GM13976 (cell line): ENCODE results near the gene ZAP70.
A peak's percentile ranks its signal among the peaks of the same experiment; 100 is the strongest.

Experiments
- DNase-seq: peaks from one replicate; pipeline ENCODE4 v3.0.0; 2012; ENCODE audit warnings: low spot score
- in situ Hi-C: fragments of 300-500 bp; cut with MboI; formaldehyde crosslinking; loops from one replicate; pipeline ENCODE4 v1.12.0; 2022; ENCODE audit warnings: low sequenced_read_pairs, mixed read lengths, inconsistent platforms; ENCODE audit not compliant: unreplicated experiment
- TF ChIP-seq, protein P1 (sequence below): IDR thresholded peaks from 2 replicates; pipeline ENCODE4 v1.5.1; 2012; ENCODE audit warnings: borderline replicate concordance, mild to moderate bottlenecking; ENCODE audit not compliant: insufficient read depth; ENCODE audit errors: extremely low read depth, missing control alignments, control extremely low read depth

The ZAP70 gene

DNA sequence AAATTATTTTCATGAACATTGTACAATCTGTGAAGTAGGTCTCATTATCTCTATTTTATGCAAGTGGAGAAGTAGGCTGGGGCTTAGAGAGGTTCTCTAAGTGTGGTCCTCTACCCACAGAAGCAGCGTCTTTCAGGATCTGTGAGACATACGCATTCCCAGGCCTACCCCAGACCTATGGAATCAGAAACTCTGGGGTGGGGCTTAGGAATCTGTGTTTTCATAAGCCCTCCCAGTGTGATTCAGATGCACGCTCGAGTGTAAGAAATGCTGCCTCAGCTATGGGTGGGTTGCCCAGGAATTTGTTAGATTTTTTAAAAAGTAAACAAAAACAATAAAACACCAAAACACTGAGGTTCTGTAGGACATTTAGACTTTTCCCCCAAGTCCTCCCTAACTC is 14.8 kb upstream of the ZAP70 start:
- TF ChIP-seq, protein P1, sequence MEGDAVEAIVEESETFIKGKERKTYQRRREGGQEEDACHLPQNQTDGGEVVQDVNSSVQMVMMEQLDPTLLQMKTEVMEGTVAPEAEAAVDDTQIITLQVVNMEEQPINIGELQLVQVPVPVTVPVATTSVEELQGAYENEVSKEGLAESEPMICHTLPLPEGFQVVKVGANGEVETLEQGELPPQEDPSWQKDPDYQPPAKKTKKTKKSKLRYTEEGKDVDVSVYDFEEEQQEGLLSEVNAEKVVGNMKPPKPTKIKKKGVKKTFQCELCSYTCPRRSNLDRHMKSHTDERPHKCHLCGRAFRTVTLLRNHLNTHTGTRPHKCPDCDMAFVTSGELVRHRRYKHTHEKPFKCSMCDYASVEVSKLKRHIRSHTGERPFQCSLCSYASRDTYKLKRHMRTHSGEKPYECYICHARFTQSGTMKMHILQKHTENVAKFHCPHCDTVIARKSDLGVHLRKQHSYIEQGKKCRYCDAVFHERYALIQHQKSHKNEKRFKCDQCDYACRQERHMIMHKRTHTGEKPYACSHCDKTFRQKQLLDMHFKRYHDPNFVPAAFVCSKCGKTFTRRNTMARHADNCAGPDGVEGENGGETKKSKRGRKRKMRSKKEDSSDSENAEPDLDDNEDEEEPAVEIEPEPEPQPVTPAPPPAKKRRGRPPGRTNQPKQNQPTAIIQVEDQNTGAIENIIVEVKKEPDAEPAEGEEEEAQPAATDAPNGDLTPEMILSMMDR: no peak
- in situ Hi-C loops: loop anchor here (25.0 kb wide), 1 partner anchor 1636 kb away; no protein-coding TSS in a partner anchor
- DNase-seq: no peak

DNA sequence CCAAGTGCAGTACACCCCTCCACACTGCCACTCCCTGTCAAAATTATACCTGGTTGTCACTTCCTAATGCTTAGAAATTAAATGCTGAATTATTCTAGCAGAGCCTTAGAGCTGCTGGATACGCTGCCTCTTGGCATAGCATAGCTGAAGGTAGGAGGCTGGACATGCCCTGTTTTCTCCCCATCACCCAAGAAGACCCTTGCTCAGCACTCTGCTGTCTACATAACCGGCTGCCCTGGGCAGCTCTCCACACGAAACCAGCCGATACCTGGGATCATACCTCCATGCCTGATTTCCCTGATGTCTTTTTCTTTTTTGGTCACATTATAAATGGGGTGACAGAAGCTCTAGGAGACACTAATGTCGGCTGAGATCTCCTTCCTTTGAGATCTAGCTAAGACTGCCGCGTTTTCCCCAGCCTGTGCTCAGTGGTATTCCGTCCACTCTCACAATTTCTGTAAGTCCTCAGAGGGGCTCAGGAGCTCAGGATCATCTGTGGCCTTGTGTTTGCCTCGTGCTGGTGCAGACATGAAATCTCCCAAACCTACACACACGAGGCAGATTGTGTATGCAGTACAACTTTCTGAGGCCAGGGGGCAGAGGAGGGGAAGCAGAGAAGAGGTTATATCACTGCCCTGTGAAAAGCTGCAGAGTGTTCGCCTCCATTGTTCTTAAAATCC is 13.5 kb upstream of the ZAP70 start:
- peak; percentile 71 for DNase-seq
- in situ Hi-C loops: loop anchor here (10.0 to 25.0 kb wide), 2 partner anchors 685 to 1638 kb away; no protein-coding TSS in a partner anchor
- TF ChIP-seq, protein P1: peak; percentile 63

DNA sequence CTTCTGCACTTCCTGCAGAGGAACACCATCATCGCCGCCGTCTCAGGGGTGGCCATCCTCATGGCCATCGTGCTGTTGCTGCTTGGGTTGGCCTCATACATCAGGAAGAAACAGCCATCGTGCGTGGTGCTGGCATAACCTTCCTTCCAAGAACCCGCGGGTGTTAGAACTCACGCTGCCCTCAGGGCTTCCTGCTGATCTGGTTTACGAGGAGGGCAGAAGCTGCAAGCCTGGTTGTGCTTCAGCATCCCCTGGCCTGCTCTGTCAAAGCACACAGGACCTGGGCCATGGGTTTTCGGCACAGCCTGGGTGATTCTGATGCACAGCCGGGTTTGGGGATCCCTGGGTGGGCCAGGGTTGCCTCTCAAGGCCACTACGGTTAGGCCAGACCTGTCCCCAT is 12.2 kb upstream of the ZAP70 start:
- no peak for DNase-seq
- TF ChIP-seq, protein P1: no peak
- in situ Hi-C loops: loop anchor here (10.0 kb wide), 1 partner anchor 684 kb away; no protein-coding TSS in a partner anchor

DNA sequence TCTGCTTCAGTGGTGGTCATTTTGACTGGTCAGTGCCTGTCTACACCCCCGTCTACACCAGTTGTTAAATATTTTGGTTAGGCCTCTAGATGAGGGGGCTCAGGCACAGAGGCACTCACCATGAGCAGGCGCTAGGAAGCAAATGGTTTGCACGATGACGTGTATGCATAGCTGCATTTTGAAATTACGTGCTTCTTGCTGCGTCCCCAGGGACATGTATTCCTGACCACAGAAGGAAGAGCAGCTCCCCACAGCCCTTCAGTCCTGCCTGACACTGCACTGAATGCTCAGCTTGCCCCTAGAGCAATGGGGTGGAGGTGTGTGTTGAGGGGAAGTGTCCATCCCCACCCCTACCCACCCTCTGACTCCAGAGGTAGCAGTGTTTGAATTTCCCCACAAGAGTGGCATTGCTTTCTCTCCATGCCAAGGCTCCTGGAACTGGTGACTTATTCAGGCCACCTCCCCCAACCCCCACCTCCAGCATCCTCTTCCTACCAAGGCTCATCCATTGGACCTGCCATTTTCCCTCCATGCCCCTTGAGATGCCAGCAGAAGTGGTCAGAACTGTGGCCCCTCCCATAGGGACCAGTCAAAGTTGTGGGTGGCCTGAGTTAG is 11.4 kb upstream of the ZAP70 start:
- TF ChIP-seq, protein P1: no peak
- in situ Hi-C loops: loop anchor here (10.0 kb wide), 1 partner anchor 683 kb away; no protein-coding TSS in a partner anchor
- DNase-seq: no peak

DNA sequence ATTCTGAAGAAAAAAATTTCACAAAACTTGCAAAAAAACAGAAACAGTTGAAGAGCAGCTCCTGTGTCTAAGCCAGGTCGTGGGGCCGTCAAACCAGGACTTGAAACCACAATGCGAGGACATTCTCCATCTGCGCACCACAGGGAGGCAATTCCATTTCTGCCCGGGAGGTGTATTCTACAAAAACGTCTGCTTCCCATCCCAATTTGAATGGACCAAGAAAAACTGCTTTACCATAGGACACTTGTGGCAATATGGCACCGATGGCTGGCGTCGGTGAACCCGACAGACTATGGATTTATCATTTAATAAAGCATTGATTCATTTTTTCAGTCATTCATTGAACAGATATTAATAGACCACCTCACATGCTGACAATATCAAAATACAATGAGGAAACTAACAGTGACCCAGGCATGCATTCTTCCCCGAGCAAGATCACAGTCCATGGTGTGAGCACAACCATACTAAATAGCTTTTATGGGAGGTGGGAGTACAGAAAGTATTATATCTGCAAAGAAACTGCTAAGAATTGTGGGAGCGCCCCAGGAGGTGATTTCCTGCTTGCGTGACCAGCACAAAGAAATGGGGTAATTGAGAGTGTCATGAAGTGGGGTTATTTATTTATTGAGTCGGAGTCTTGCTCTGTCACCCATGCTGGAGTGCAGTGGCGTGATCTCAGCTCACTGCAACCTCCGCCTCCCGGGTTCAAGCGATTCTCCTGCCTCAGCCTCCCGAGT is 10.5 kb upstream of the ZAP70 start:
- no peak for DNase-seq
- in situ Hi-C loops: loop anchor here (10.0 kb wide), 1 partner anchor 682 kb away; no protein-coding TSS in a partner anchor
- TF ChIP-seq, protein P1: no peak

DNA sequence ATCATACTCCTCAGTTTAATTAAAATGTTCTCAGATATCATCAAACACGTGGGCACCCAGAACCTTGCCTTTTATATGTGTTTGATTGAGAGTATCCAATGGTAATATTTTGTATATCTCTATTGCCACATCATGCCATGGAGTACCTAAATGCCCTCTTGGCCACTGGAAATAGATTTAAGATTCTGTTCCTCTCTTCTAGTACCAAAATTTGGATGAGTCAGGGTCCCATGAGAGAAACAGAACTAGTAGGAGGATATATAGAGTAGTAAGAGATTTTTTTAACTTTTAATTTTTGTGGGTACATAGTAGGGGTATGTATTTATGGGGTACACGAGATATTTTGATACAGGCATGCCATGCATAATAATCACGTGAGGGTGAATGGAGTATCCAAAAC is 9.6 kb upstream of the ZAP70 start:
- in situ Hi-C loops: loop anchor here (10.0 kb wide), 1 partner anchor 681 kb away; no protein-coding TSS in a partner anchor

More for the DNA sequence above, 9.6 kb upstream of the ZAP70 start:
- TF ChIP-seq, protein P1: no peak
- no peak for DNase-seq
